GM06990 (cell line): Measurements from ENCODE around the gene MRAP.
A peak's percentile ranks its signal among the peaks of the same experiment; 100 is the strongest.

ENCODE experiments used
- DNase-seq: peaks from one replicate; pipeline ENCODE4 v3.0.0-alpha.2; 2011; ENCODE audit not compliant: insufficient read length; ENCODE audit errors: extremely low read depth
- H3K27me3 ChIP-seq: replicated peaks from 2 replicates; pipeline ENCODE4 v1.6.0; 2011; ENCODE audit warnings: low read length; ENCODE audit not compliant: control insufficient read depth, insufficient read depth
- H3K36me3 ChIP-seq: 2 replicates; pipeline ENCODE4 v1.5.1; 2011; ENCODE audit warnings: low read length; ENCODE audit not compliant: control insufficient read depth, insufficient read depth
- H3K4me3 ChIP-seq: replicated peaks from 2 replicates; pipeline ENCODE4 v1.5.1; 2011; ENCODE audit warnings: low read depth, mild to moderate bottlenecking, control low read depth, low read length
- CTCF ChIP-seq: IDR thresholded peaks from 2 replicates; pipeline ENCODE4 v1.5.1; 2011; ENCODE audit warnings: low read length, control low read depth, mild to moderate bottlenecking, inconsistent platforms; ENCODE audit not compliant: insufficient read depth, poor library complexity, severe bottlenecking

The MRAP gene

GRCh38 chr21:32270748-32271147 is 27.9 kb upstream of the MRAP start:
- Histone ChIP-seq H3K4me3 (no peak overlapping the region), H3K27me3 (no peaks in the 10 kb centered on the region), H3K36me3 (peaks cover 3% of the 10 kb centered on the region)
- no peak for TF ChIP-seq CTCF
- no peak for DNase-seq

GRCh38 chr21:32276671-32277070 is 22.0 kb upstream of the MRAP start:
- Histone ChIP-seq H3K36me3 (no peaks in the 10 kb centered on the region; the same call in none of the 2 replicates), H3K27me3 (no peaks in the 10 kb centered on the region), H3K4me3 (no peak overlapping the region)
- no peak for TF ChIP-seq CTCF
- DNase-seq, result no peak

- H3K4me3 ChIP-seq, result peak overlapping the region; percentile 96
- no peak for DNase-seq
- no peak for TF ChIP-seq CTCF
- no peaks in the 10 kb centered on the region; the same call in 1 of the 2 replicates for H3K36me3 ChIP-seq
- H3K27me3 ChIP-seq, result no peaks in the 10 kb centered on the region
These were observed 20.6 kb upstream of the MRAP start for GRCh38 chr21:32278103-32278502.

- peak within 1 kb of the TSS; percentile 96 for H3K4me3 ChIP-seq
- peak; percentile 95 for DNase-seq
- TF ChIP-seq CTCF, result no peak
These were observed 19.9 kb upstream of the MRAP start, which contains the start of gene MIS18A for GRCh38 chr21:32278518-32279376. Gene MIS18A (minus strand): TSS chr21:32279049. CDS start chr21:32279014, 35 bp downstream.

GRCh38 chr21:32279377-32279680 is 19.3 kb upstream of the MRAP start:
- H3K4me3 ChIP-seq, result peak overlapping the region; percentile 96
- DNase-seq, result no peak
- TF ChIP-seq CTCF, result no peak
- no peaks in the 10 kb centered on the region for H3K36me3 ChIP-seq
- no peaks in the 10 kb centered on the region for H3K27me3 ChIP-seq

More at GRCh38 chr21:32278518-32279376, 19.9 kb upstream of the MRAP start, which contains the start of gene MIS18A:
- no peaks in the 10 kb centered on the region; the same call in 1 of the 2 replicates for H3K36me3 ChIP-seq
- no peaks in the 10 kb centered on the region for H3K27me3 ChIP-seq
